Endothelial cell of umbilical vein (primary cell): ENCODE measurements around the gene ME3. TPM values are rescaled to one million over a fixed set of nuclear protein-coding genes. Genes with fewer than 3 reads are reported as not detected.

Source experiments
- BruUV-seq: library from RNA; stranded (reverse); fragments of 400-500 nt; replicated peaks from 2 replicates; lab custom pipeline; 2021; lab: Mats Ljungman, UMichigan
- CTCF ChIA-PET: fragments of 300-600, 350-600 bp; sonication (Branson Sonifier 250); formaldehyde crosslinking; loops from one replicate; lab custom pipeline; 2021; ENCODE audit warnings: antibody characterized with exemption, inconsistent platforms; lab: Charles Lee
- POLR2A ChIA-PET: fragments of 300-600, 350-600 bp; sonication (Branson Sonifier 250); formaldehyde crosslinking; loops from one replicate; lab custom pipeline; 2021; ENCODE audit warnings: antibody characterized with exemption, inconsistent platforms; lab: Charles Lee
- DNase-seq: peaks from one replicate; pipeline ENCODE4 v3.0.0-alpha.2; 2011; ENCODE audit warnings: low read depth, low spot score
- FAIRE-seq: peaks from 2 replicates; lab custom pipeline; 2011; peaks lifted over from hg19 to GRCh38; lab: Jason Lieb, UNC
- H2AFZ ChIP-seq: 2 replicates; pipeline ENCODE4 v1.6.0; 2012; ENCODE audit warnings: low read depth, low read length, control low read depth, inconsistent platforms
- H3K27ac ChIP-seq: 2 replicates; pipeline ENCODE4 v1.5.1; 2011; ENCODE audit warnings: low read depth, mild to moderate bottlenecking, control low read depth, low read length, moderate library complexity; ENCODE audit not compliant: insufficient read depth
- H3K27me3 ChIP-seq, 2 experiments: 2 replicates each; pipeline versions ENCODE4 v1.6.0 to v1.6.1; 2011; ENCODE audit warnings: low read length in 2 of 2, mixed read lengths in 1 of 2; ENCODE audit not compliant: control insufficient read depth in 2 of 2, insufficient read depth in 2 of 2
- H3K36me3 ChIP-seq, 2 experiments: 2 replicates in 1 of 2; 3 replicates in 1 of 2; pipeline ENCODE4 v1.5.1; 2011; ENCODE audit warnings: low read length in 2 of 2, mild to moderate bottlenecking in 1 of 2, moderate library complexity in 1 of 2; ENCODE audit not compliant: control insufficient read depth in 2 of 2, insufficient read depth in 2 of 2; ENCODE audit errors: extremely low read depth in 1 of 2
- H3K4me1 ChIP-seq: 3 replicates; pipeline ENCODE4 v1.5.1; 2011; ENCODE audit warnings: mild to moderate bottlenecking, low read length; ENCODE audit not compliant: control insufficient read depth, insufficient read depth; ENCODE audit errors: extremely low read depth
- H3K4me2 ChIP-seq: 2 replicates; pipeline ENCODE4 v1.6.1; 2011; ENCODE audit warnings: low read length, control low read depth, mixed read lengths; ENCODE audit not compliant: insufficient read depth
- H3K4me3 ChIP-seq, 3 experiments: fragments of 200-600 bp in 1 of 3; sonication (generic), shearing (Covaris generic) in 1 of 3; replicated peaks in 1 of 3; 2 replicates each; pipeline ENCODE4 v1.5.1; 2011 to 2016; ENCODE audit warnings: control low read depth in 3 of 3, low read length in 3 of 3, mild to moderate bottlenecking in 2 of 3, inconsistent platforms in 1 of 3, low read depth in 1 of 3, moderate library complexity in 1 of 3; ENCODE audit not compliant: insufficient read depth in 1 of 3
- H3K79me2 ChIP-seq: 2 replicates; pipeline ENCODE4 v1.6.0; 2012; ENCODE audit warnings: low read length, inconsistent platforms; ENCODE audit not compliant: control insufficient read depth, insufficient read depth
- H3K9ac ChIP-seq: replicated peaks from 2 replicates; pipeline ENCODE3; 2011; ENCODE audit warnings: low read length, control low read depth; ENCODE audit not compliant: insufficient read depth; ENCODE audit errors: extremely low read depth
- H3K9me1 ChIP-seq: replicated peaks from 3 replicates; pipeline ENCODE4 v1.6.0; 2011; ENCODE audit warnings: mild to moderate bottlenecking, low read length; ENCODE audit not compliant: control insufficient read depth, insufficient read depth; ENCODE audit errors: extremely low read depth
- H3K9me3 ChIP-seq: replicated peaks from 2 replicates; pipeline ENCODE4 v1.5.1; 2012; ENCODE audit warnings: low read length, inconsistent platforms; ENCODE audit not compliant: control insufficient read depth, insufficient read depth
- H4K20me1 ChIP-seq: replicated peaks from 2 replicates; pipeline ENCODE3; 2011; ENCODE audit warnings: mild to moderate bottlenecking, low read length; ENCODE audit not compliant: control insufficient read depth, insufficient read depth; ENCODE audit errors: extremely low read depth
- CTCF ChIP-seq, 2 donors: IDR thresholded peaks; 1 replicate in 1 of 2; 2 replicates in 1 of 2; pipeline ENCODE4 v1.5.1; 2011; ENCODE audit warnings: low read length in 2 of 2, mild to moderate bottlenecking in 2 of 2, moderate library complexity in 2 of 2, control low read depth in 1 of 2, inconsistent platforms in 1 of 2, low read depth in 1 of 2; ENCODE audit not compliant: insufficient read depth in 1 of 2; ENCODE audit errors: extremely low read depth in 1 of 2
- EZH2 ChIP-seq: IDR thresholded peaks from 2 replicates; pipeline ENCODE4 v1.6.1; 2012; ENCODE audit warnings: borderline replicate concordance, low read depth, mild to moderate bottlenecking, moderate library complexity, low read length, inconsistent platforms; ENCODE audit not compliant: severe bottlenecking
- FOS ChIP-seq: IDR thresholded peaks from 2 replicates; pipeline ENCODE4 v1.6.1; 2011; ENCODE audit warnings: mild to moderate bottlenecking, low read length, moderate library complexity, borderline replicate concordance; ENCODE audit not compliant: insufficient read depth
- GATA2 ChIP-seq: IDR thresholded peaks from 2 replicates; pipeline ENCODE4 v1.7.0; 2011; ENCODE audit warnings: low read depth, mild to moderate bottlenecking, moderate library complexity, mixed read lengths, low read length; ENCODE audit not compliant: insufficient read length, insufficient read depth
- JUN ChIP-seq: IDR thresholded peaks from 2 replicates; pipeline ENCODE4 v1.6.1; 2011; ENCODE audit warnings: borderline replicate concordance, low read depth; ENCODE audit not compliant: insufficient read length, insufficient read depth
- MAX ChIP-seq: IDR thresholded peaks from 2 replicates; pipeline ENCODE4 v1.6.1; 2011; ENCODE audit not compliant: insufficient read depth, insufficient read length
- MYC ChIP-seq: IDR thresholded peaks from one replicate; pipeline ENCODE4 v1.6.1; 2011; ENCODE audit warnings: mild to moderate bottlenecking, low read depth, low read length
- POLR2A ChIP-seq: IDR thresholded peaks from 2 replicates; pipeline ENCODE4 v1.6.1; 2012; ENCODE audit warnings: low read depth, mild to moderate bottlenecking, control low read depth, low read length
- POLR2AphosphoS5 ChIP-seq: IDR thresholded peaks from 2 replicates; pipeline ENCODE4 v1.6.1; 2012; ENCODE audit warnings: low read depth, mild to moderate bottlenecking, control low read depth, low read length, moderate library complexity; ENCODE audit not compliant: insufficient read depth
- dilution Hi-C: fragments of 300-500 bp; cut with MboI; formaldehyde crosslinking; loops from one replicate; pipeline ENCODE4 v1.15.0; 2019; ENCODE audit warnings: low sequenced_read_pairs; ENCODE audit not compliant: extremely low pct_ligation_motif_present
- intact Hi-C: fragments of 100-400 bp; cut with micrococcal nuclease; formaldehyde crosslinking; loops from one replicate; pipeline ENCODE4 v1.10.0; 2022
- polyA plus RNA-seq, 4 experiments: library from polyadenylated mRNA; depleted of rRNA in 3 of 4; stranded (reverse) in 3 of 4; unstranded in 1 of 4; fragments of >200 nt; gene quantifications; 2 replicates each; pipeline versions ENCODE4 v1.2.1 to v1.2.3, GENCODE V29; 2011 to 2012; ENCODE audit warnings: missing spikeins in 1 of 4
- total RNA-seq: library from RNA; stranded (reverse); gene quantifications from 2 replicates; pipeline ENCODE4 v1.2.3, GENCODE V29; 2021

Gene ME3
- total and polyA plus RNA-seq, 2 donors (not counting 3 experiments of a cell fraction or from before 2014, with no cell fraction given): 26.9 to 30.4 TPM

GRCh38 chr11:86673872-86674750, 1.7 kb upstream of the ME3 start:
- no peak overlapping the region for H2AFZ ChIP-seq
- peaks cover 31% of the 10 kb centered on the region for H3K4me1 ChIP-seq
- DNase-seq (no peak), FAIRE-seq (no peak)
- H3K9ac ChIP-seq: no peak overlapping the region
- H3K36me3 ChIP-seq: no peaks in the 10 kb centered on the region
- no peaks in the 10 kb centered on the region for H3K27me3 ChIP-seq
- H3K9me1 ChIP-seq: no peaks in the 10 kb centered on the region
- dilution Hi-C loops: no loop called here
- no peak overlapping the region for H3K27ac ChIP-seq
- intact Hi-C loops: loop anchor here (5.0 kb wide), 1 partner anchor 137 kb away; no protein-coding TSS in a partner anchor
- no peaks in the 10 kb centered on the region for H3K9me3 ChIP-seq
- H3K4me3 ChIP-seq: no peak overlapping the region
- TF ChIP-seq GATA2: no peak
- no peak overlapping the region for H3K4me2 ChIP-seq
- ChIA-PET CTCF (interaction anchor here (3.9 kb wide), 1 partner anchor 66 kb away, joined by 21 read pairs; no protein-coding TSS in a partner anchor), POLR2A (no interaction called here)
- H3K79me2 ChIP-seq: peaks cover 14% of the 10 kb centered on the region
- no peaks in the 10 kb centered on the region for H4K20me1 ChIP-seq
- no TSS peak for BruUV-seq

- no peaks in the 10 kb centered on the region for H4K20me1 ChIP-seq
- peak overlapping the region; percentile 99 for H3K4me2 ChIP-seq
- no peaks in the 10 kb centered on the region for H3K36me3 ChIP-seq
- peak overlapping the region; percentile 91 for H3K27ac ChIP-seq
- no peaks in the 10 kb centered on the region for H3K9me1 ChIP-seq
- H3K79me2 ChIP-seq: peaks cover 21% of the 10 kb centered on the region
- DNase-seq (no peak), FAIRE-seq (no peak)
- ChIA-PET POLR2A (no interaction called here), CTCF (interaction anchor here (1.0 to 3.9 kb wide), 6 partner anchors 65 to 213 kb away, joined by 3 to 21 read pairs (median 11); partner anchors contain the start of gene PRSS23)
- H3K9ac ChIP-seq: no peak overlapping the region
- no peak for TF ChIP-seq MYC
- TF ChIP-seq GATA2: no peak
- no peak for TF ChIP-seq POLR2A
- no peak for TF ChIP-seq CTCF (IDR thresholded peaks at IDR 0.05; ENCODE audit: extremely low read depth in 1 of 2, insufficient read depth in 1 of 2, low read depth in 1 of 2, low read length in 2 of 2)
- TF ChIP-seq MAX: no peak
- no peak for TF ChIP-seq FOS
- TF ChIP-seq JUN: no peak
- no peak for TF ChIP-seq POLR2AphosphoS5
- TF ChIP-seq EZH2: no peak
- no peak overlapping the region for H2AFZ ChIP-seq
- H3K9me3 ChIP-seq: no peaks in the 10 kb centered on the region
- H3K4me1 ChIP-seq: peaks cover 31% of the 10 kb centered on the region
- BruUV-seq: no TSS peak
- dilution Hi-C loops (no loop called here), intact Hi-C loops (loop anchor here (5.0 kb wide), 1 partner anchor 136 kb away; no protein-coding TSS in a partner anchor)
- H3K27me3 ChIP-seq: no peaks in the 10 kb centered on the region
- no peak overlapping the region for H3K4me3 ChIP-seq
Observed at GRCh38 chr11:86673055-86673843, 833 bp upstream of the ME3 start.
